GM18499 (cell line): ENCODE data around the gene TBC1D14.
"Not testable (repeated sequence)": the region's sequence is repeated elsewhere in the genome, so short reads cannot be mapped to it uniquely, and the experiment has no call there.

Experiments
- ATAC-seq: cut with Tn5 transposase; IDR thresholded peaks from one replicate; pipeline ENCODE4 v1.9.1; 2021; ENCODE audit warnings: moderate number of reproducible peaks; ENCODE audit not compliant: insufficient read depth, unreplicated experiment

TBC1D14 gene

GRCh38 chr4:6908432-6909112, 1.1 kb upstream of the TBC1D14 start:
- no peak for ATAC-seq

GRCh38 chr4:6909970-6910339, 329 bp downstream of the TBC1D14 start:
- ATAC-seq, result peak; percentile 24

GRCh38 chr4:6910340-6910959, 824 bp downstream of the TBC1D14 start:
- no peak for ATAC-seq

- ATAC-seq, result no peak
Measured at GRCh38 chr4:6910960-6911874, 1.6 kb downstream of the TBC1D14 start.

- not testable (repeated sequence) for ATAC-seq
Measured at GRCh38 chr4:6911917-6912316, 2.3 kb downstream of the TBC1D14 start.

- no peak for ATAC-seq
Measured at GRCh38 chr4:6912441-6912840, 2.8 kb downstream of the TBC1D14 start.

- ATAC-seq, result no peak
Measured at GRCh38 chr4:6913350-6913905, 3.8 kb downstream of the TBC1D14 start.

- no peak for ATAC-seq
Measured at GRCh38 chr4:6914448-6914847, 4.8 kb downstream of the TBC1D14 start.

- no peak for ATAC-seq
Measured at GRCh38 chr4:6915041-6916005, 5.7 kb downstream of the TBC1D14 start.

- no peak for ATAC-seq
Measured at GRCh38 chr4:6916069-6916586, 6.5 kb downstream of the TBC1D14 start.

- ATAC-seq, result no peak
Measured at GRCh38 chr4:6916587-6917460, 7.2 kb downstream of the TBC1D14 start.

GRCh38 chr4:6917461-6918271, 8.0 kb downstream of the TBC1D14 start:
- no peak for ATAC-seq

- ATAC-seq, result no peak
Measured at GRCh38 chr4:6918338-6918737, 8.7 kb downstream of the TBC1D14 start.

GRCh38 chr4:6920171-6920570, 10.5 kb downstream of the TBC1D14 start:
- ATAC-seq, result no peak

- no peak for ATAC-seq
Measured at GRCh38 chr4:6923507-6923906, 13.9 kb downstream of the TBC1D14 start.

GRCh38 chr4:6924361-6924779, 14.7 kb downstream of the TBC1D14 start:
- ATAC-seq, result no peak

GRCh38 chr4:6925357-6925836, 15.8 kb downstream of the TBC1D14 start:
- ATAC-seq, result no peak

GRCh38 chr4:6926081-6926480, 16.5 kb downstream of the TBC1D14 start:
- no peak for ATAC-seq
